ENCODE results near the gene TBC1D20. TPM values are rescaled to one million over a fixed set of nuclear protein-coding genes. Genes with fewer than 3 reads are reported as not detected.

TBC1D20 gene
- polyA plus RNA-seq, 1 donor = 30.4 TPM

GRCh38 chr20:407953-408842 is 54.1 kb downstream of the TBC1D20 start, which contains the start of gene RBCK1:
RBCK1 (plus strand) TSS chr20:408299; CDS start chr20:408758, 459 bp downstream.
- WGBS (ENCODE audit: insufficient coverage, low lambda C conversion rate) = no CpG with 5 or more reads among the region's 87 CpGs
- Histone ChIP-seq H3K27ac (ENCODE audit: low read length) (peak within 1 kb of the TSS; percentile 95), H3K9me3 (ENCODE audit: control insufficient read depth, low read depth, low read length) (no peaks in the 10 kb centered on the region), H3K4me1 (ENCODE audit: control insufficient read depth, insufficient read depth, low read length) (peaks cover 12% of the 10 kb centered on the region), H3K36me3 (ENCODE audit: control insufficient read depth, insufficient read depth, low read length) (peaks cover 11% of the 10 kb centered on the region), H3K27me3 (ENCODE audit: control insufficient read depth, insufficient read depth, low read length) (no peaks in the 10 kb centered on the region), H3K4me3 (ENCODE audit: low read length) (peak within 1 kb of the TSS; percentile 99)
- DNase-seq = peak; percentile 79 to 93

GRCh38 chr20:407133-407952 is 55.0 kb downstream of the TBC1D20 start:
- H3K9me3 ChIP-seq (ENCODE audit: control insufficient read depth, low read depth, low read length) = no peaks in the 10 kb centered on the region
- WGBS (ENCODE audit: insufficient coverage, low lambda C conversion rate) = 15% methylated on average over 5 of the region's 45 CpGs
- DNase-seq = peak; percentile 49 to 85
- peaks cover 16% of the 10 kb centered on the region for H3K4me1 ChIP-seq (ENCODE audit: control insufficient read depth, insufficient read depth, low read length)
- no peaks in the 10 kb centered on the region for H3K27me3 ChIP-seq (ENCODE audit: control insufficient read depth, insufficient read depth, low read length)
- H3K27ac ChIP-seq (ENCODE audit: low read length) = peak overlapping the region; percentile 72
- peak overlapping the region; percentile 53 for H3K4me3 ChIP-seq (ENCODE audit: low read length)
- peaks cover 11% of the 10 kb centered on the region for H3K36me3 ChIP-seq (ENCODE audit: control insufficient read depth, insufficient read depth, low read length)

- 80% methylated on average over 3 of the region's 9 CpGs for WGBS (ENCODE audit: insufficient coverage, low lambda C conversion rate)
- H3K4me1 ChIP-seq (ENCODE audit: control insufficient read depth, insufficient read depth, low read length) = peaks cover 20% of the 10 kb centered on the region
- H3K9me3 ChIP-seq (ENCODE audit: control insufficient read depth, low read depth, low read length) = no peaks in the 10 kb centered on the region
- no peak for DNase-seq
- no peak overlapping the region for H3K4me3 ChIP-seq (ENCODE audit: low read length)
- H3K27ac ChIP-seq (ENCODE audit: low read length) = no peak overlapping the region
- H3K27me3 ChIP-seq (ENCODE audit: control insufficient read depth, insufficient read depth, low read length) = no peaks in the 10 kb centered on the region
- peaks cover 8% of the 10 kb centered on the region for H3K36me3 ChIP-seq (ENCODE audit: control insufficient read depth, insufficient read depth, low read length)
Measured at GRCh38 chr20:406200-407132, 55.9 kb downstream of the TBC1D20 start.

GRCh38 chr20:404088-404487 is 58.2 kb downstream of the TBC1D20 start:
- Histone ChIP-seq H3K4me3 (ENCODE audit: low read length) (no peak overlapping the region), H3K36me3 (ENCODE audit: control insufficient read depth, insufficient read depth, low read length) (no peaks in the 10 kb centered on the region), H3K27me3 (ENCODE audit: control insufficient read depth, insufficient read depth, low read length) (no peaks in the 10 kb centered on the region), H3K27ac (ENCODE audit: low read length) (no peak overlapping the region), H3K4me1 (ENCODE audit: control insufficient read depth, insufficient read depth, low read length) (peaks cover 13% of the 10 kb centered on the region), H3K9me3 (ENCODE audit: control insufficient read depth, low read depth, low read length) (no peaks in the 10 kb centered on the region)
- DNase-seq = no peak
- WGBS (ENCODE audit: insufficient coverage, low lambda C conversion rate) = no CpG with 5 or more reads among the region's 4 CpGs

- no peak for DNase-seq
- no peaks in the 10 kb centered on the region for H3K9me3 ChIP-seq (ENCODE audit: control insufficient read depth, low read depth, low read length)
- no peaks in the 10 kb centered on the region for H3K36me3 ChIP-seq (ENCODE audit: control insufficient read depth, insufficient read depth, low read length)
- no CpG with 5 or more reads among the region's 3 CpGs for WGBS (ENCODE audit: insufficient coverage, low lambda C conversion rate)
- H3K4me1 ChIP-seq (ENCODE audit: control insufficient read depth, insufficient read depth, low read length) = peaks cover 12% of the 10 kb centered on the region
- no peak overlapping the region for H3K4me3 ChIP-seq (ENCODE audit: low read length)
- H3K27ac ChIP-seq (ENCODE audit: low read length) = no peak overlapping the region
- H3K27me3 ChIP-seq (ENCODE audit: control insufficient read depth, insufficient read depth, low read length) = no peaks in the 10 kb centered on the region
Measured at GRCh38 chr20:403582-403957, 58.8 kb downstream of the TBC1D20 start.

GRCh38 chr20:402898-403581 is 59.3 kb downstream of the TBC1D20 start:
- H3K9me3 ChIP-seq (ENCODE audit: control insufficient read depth, low read depth, low read length) = no peaks in the 10 kb centered on the region
- no peaks in the 10 kb centered on the region for H3K27me3 ChIP-seq (ENCODE audit: control insufficient read depth, insufficient read depth, low read length)
- peaks cover 12% of the 10 kb centered on the region for H3K4me1 ChIP-seq (ENCODE audit: control insufficient read depth, insufficient read depth, low read length)
- no peak for DNase-seq
- peak overlapping the region; percentile 82 for H3K27ac ChIP-seq (ENCODE audit: low read length)
- H3K4me3 ChIP-seq (ENCODE audit: low read length) = no peak overlapping the region
- H3K36me3 ChIP-seq (ENCODE audit: control insufficient read depth, insufficient read depth, low read length) = no peaks in the 10 kb centered on the region
- 80% methylated on average over 3 of the region's 6 CpGs for WGBS (ENCODE audit: insufficient coverage, low lambda C conversion rate)

GRCh38 chr20:402496-402885 is 59.8 kb downstream of the TBC1D20 start:
- peak overlapping the region; percentile 82 for H3K27ac ChIP-seq (ENCODE audit: low read length)
- no peaks in the 10 kb centered on the region for H3K9me3 ChIP-seq (ENCODE audit: control insufficient read depth, low read depth, low read length)
- WGBS (ENCODE audit: insufficient coverage, low lambda C conversion rate) = no CpG with 5 or more reads among the region's 2 CpGs
- H3K4me3 ChIP-seq (ENCODE audit: low read length) = no peak overlapping the region
- no peak for DNase-seq
- H3K4me1 ChIP-seq (ENCODE audit: control insufficient read depth, insufficient read depth, low read length) = peaks cover 12% of the 10 kb centered on the region
- no peaks in the 10 kb centered on the region for H3K27me3 ChIP-seq (ENCODE audit: control insufficient read depth, insufficient read depth, low read length)
- no peaks in the 10 kb centered on the region for H3K36me3 ChIP-seq (ENCODE audit: control insufficient read depth, insufficient read depth, low read length)

- H3K4me3 ChIP-seq (ENCODE audit: low read length) = no peak overlapping the region
- DNase-seq = peak; percentile 93 to 97
- peak overlapping the region; percentile 82 for H3K27ac ChIP-seq (ENCODE audit: low read length)
- H3K4me1 ChIP-seq (ENCODE audit: control insufficient read depth, insufficient read depth, low read length) = peaks cover 8% of the 10 kb centered on the region
- no peaks in the 10 kb centered on the region for H3K9me3 ChIP-seq (ENCODE audit: control insufficient read depth, low read depth, low read length)
- WGBS (ENCODE audit: insufficient coverage, low lambda C conversion rate) = 20% methylated on average over 1 of the region's 9 CpGs
- H3K27me3 ChIP-seq (ENCODE audit: control insufficient read depth, insufficient read depth, low read length) = no peaks in the 10 kb centered on the region
- no peaks in the 10 kb centered on the region for H3K36me3 ChIP-seq (ENCODE audit: control insufficient read depth, insufficient read depth, low read length)
Measured at GRCh38 chr20:401682-402495, 60.4 kb downstream of the TBC1D20 start.

All from large intestine (tissue), 3 donors.